Brain microvascular endothelial cell (primary cell): Measurements from ENCODE around the gene CYP2R1.

Source experiments
- DNase-seq: peaks from one replicate; pipeline ENCODE4 v3.0.0-alpha.2; 2020
- H3K27ac ChIP-seq: fragments of 250-450 bp; sonication (Bioruptor Pico); 2 replicates; pipeline ENCODE4 v1.5.1; 2020; ENCODE audit warnings: mild to moderate bottlenecking, moderate library complexity
- H3K27me3 ChIP-seq: fragments of 250-450 bp; sonication (Bioruptor Pico); replicated peaks from 2 replicates; pipeline ENCODE4 v1.5.1; 2020; ENCODE audit warnings: mild to moderate bottlenecking
- H3K36me3 ChIP-seq: fragments of 250-450 bp; sonication (Bioruptor Pico); replicated peaks from 2 replicates; pipeline ENCODE4 v1.5.1; 2020; ENCODE audit warnings: mild to moderate bottlenecking
- H3K4me3 ChIP-seq: 2 replicates; pipeline ENCODE4 v1.5.1; 2011; ENCODE audit warnings: low read depth, mild to moderate bottlenecking, control low read depth, low read length, moderate library complexity
- in situ Hi-C: cut with HindIII; loops from 2 replicates; pipeline ENCODE4 v1.10.0; 2017; ENCODE audit warnings: low sequenced_read_pairs, low pct_ligation_motif_present
- TF ChIP-seq, protein P1 (sequence below): IDR thresholded peaks from 2 replicates; pipeline ENCODE4 v1.5.1; 2011; ENCODE audit warnings: low read depth, mild to moderate bottlenecking, moderate library complexity, low read length, control low read depth, inconsistent platforms; ENCODE audit errors: missing control alignments

The CYP2R1 gene

DNA sequence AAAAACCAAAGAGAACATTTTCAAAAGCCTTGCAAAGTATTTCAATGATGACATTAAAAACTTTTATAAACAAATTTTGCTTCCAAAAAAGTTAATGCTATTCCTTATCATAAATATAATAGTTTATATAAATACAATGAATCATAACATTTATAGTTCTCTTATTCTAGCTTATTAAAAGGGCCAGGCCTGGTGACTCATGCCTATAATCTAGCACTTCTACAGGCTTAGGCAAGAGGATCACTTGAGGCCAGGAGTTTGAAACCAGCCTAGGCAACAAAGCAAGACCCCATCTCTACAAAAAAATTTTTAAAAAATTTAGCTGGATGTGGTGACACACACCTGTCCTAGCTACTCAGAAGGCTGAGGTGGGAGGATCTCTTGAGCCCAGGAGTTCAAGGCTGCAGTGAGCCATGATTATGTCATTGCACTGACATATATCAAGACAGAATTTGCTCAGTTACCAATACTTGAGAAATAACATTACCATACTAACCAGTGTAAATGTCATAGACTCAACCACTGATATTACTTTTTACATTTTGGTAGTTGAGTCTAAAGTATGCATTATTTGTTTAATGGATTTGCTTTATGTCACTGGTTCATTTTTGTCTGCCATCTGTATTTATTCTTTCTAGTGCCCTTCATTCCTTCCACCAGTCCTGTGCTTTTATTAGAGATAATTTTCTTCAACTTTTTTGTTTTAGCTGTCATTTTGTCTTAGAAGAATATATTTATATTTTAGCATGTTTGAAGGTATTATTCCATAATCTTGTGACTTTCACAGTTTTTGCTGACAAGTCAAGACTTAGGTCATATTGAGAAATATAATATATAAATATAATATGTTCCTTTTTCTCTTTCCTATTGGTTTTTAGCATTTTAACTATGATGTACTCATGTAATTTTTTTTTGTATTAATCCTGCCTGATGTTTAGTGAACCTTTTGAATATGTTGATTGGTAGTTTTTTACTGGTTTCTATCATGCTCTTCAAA lies 56.2 kb downstream of the CYP2R1 start:
- TF ChIP-seq, protein P1, sequence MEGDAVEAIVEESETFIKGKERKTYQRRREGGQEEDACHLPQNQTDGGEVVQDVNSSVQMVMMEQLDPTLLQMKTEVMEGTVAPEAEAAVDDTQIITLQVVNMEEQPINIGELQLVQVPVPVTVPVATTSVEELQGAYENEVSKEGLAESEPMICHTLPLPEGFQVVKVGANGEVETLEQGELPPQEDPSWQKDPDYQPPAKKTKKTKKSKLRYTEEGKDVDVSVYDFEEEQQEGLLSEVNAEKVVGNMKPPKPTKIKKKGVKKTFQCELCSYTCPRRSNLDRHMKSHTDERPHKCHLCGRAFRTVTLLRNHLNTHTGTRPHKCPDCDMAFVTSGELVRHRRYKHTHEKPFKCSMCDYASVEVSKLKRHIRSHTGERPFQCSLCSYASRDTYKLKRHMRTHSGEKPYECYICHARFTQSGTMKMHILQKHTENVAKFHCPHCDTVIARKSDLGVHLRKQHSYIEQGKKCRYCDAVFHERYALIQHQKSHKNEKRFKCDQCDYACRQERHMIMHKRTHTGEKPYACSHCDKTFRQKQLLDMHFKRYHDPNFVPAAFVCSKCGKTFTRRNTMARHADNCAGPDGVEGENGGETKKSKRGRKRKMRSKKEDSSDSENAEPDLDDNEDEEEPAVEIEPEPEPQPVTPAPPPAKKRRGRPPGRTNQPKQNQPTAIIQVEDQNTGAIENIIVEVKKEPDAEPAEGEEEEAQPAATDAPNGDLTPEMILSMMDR, result no peak
- Histone ChIP-seq H3K4me3 (no peak overlapping the region), H3K27me3 (no peaks in the 10 kb centered on the region), H3K27ac (no peak overlapping the region), H3K36me3 (no peaks in the 10 kb centered on the region)
- DNase-seq, result no peak
- in situ Hi-C loops, result no loop called here
